Gastrocnemius medialis (tissue), 4 donors: ENCODE results near the gene KLHL13. TPM values are rescaled to one million over a fixed set of nuclear protein-coding genes. Genes with fewer than 3 reads are reported as not detected.

ENCODE experiments used
- ATAC-seq, 2 donors: fragments of 150-250 bp; one replicate each; pipeline ENCODE4 v1.9.1; 2016
- DNase-seq, 2 donors: peaks; one replicate each; pipeline ENCODE4 v3.0.0-alpha.2; 2019
- H3K27ac ChIP-seq, 4 donors: fragments of 200-600 bp; sonication (generic); 1 replicate in 1 of 4; 2 replicates in 3 of 4; pipeline ENCODE4 v1.5.1; 2016 to 2018; ENCODE audit warnings: mild to moderate bottlenecking in 2 of 4, moderate library complexity in 1 of 4
- H3K27me3 ChIP-seq, 3 donors: fragments of 200-600 bp; sonication (generic) in 2 of 3; 1 replicate in 1 of 3; 2 replicates in 2 of 3; pipeline versions ENCODE4 v1.5.1 to v1.6.0; 2016 to 2019; ENCODE audit warnings: mild to moderate bottlenecking in 1 of 3, moderate library complexity in 1 of 3
- H3K36me3 ChIP-seq, 2 donors: fragments of 200-600 bp; sonication (generic) in 1 of 2; one replicate each; pipeline ENCODE4 v1.5.1; 2017 to 2018
- H3K4me1 ChIP-seq, 2 donors: fragments of 200-600 bp; sonication (generic) in 1 of 2; one replicate each; pipeline ENCODE4 v1.5.1; 2016 to 2017; ENCODE audit warnings: mild to moderate bottlenecking in 2 of 2
- H3K4me3 ChIP-seq, 4 donors: fragments of 200-600 bp; sonication (generic) in 3 of 4; 1 replicate in 1 of 4; 2 replicates in 3 of 4; pipeline ENCODE4 v1.5.1; 2016 to 2019; ENCODE audit warnings: mild to moderate bottlenecking in 2 of 4
- H3K9me3 ChIP-seq, 3 donors: fragments of 200-600 bp; sonication (generic) in 2 of 3; 1 replicate in 1 of 3; 2 replicates in 2 of 3; pipeline ENCODE4 v1.5.1; 2016 to 2019
- POLR2A ChIP-seq, 2 donors: fragments of 450-650 bp; IDR thresholded peaks; one replicate each; pipeline ENCODE4 v1.6.1; 2017; ENCODE audit warnings: antibody characterized with exemption in 2 of 2, mild to moderate bottlenecking in 2 of 2, moderate library complexity in 2 of 2
- in situ Hi-C, 4 donors: fragments of 200-750 bp; cut with MboI; loops; one replicate each; pipeline versions ENCODE4 v1.15.0 to v1.8.0; 2017; ENCODE audit warnings: low sequenced_read_pairs in 4 of 4
- intact Hi-C: fragments of 100-400 bp; cut with DNase I; formaldehyde crosslinking; loops from one replicate; pipeline ENCODE4 v1.15.1; 2023; ENCODE audit warnings: low total_unique reads
- total RNA-seq, 4 donors: library from RNA; depleted of rRNA; stranded (reverse); fragments of >200 nt; gene quantifications; one replicate each; pipeline versions ENCODE4 v1.1.0 to v1.2.3, GENCODE V29; 2016
- TF ChIP-seq, protein P1 (sequence below), 5 experiments: fragments of 450-650 bp in 3 of 5; fragments of 200-600 bp in 2 of 5; sonication (generic) in 2 of 5; IDR thresholded peaks in 4 of 5; conservative IDR thresholded peaks in 1 of 5; 1 replicate in 4 of 5; 2 replicates in 1 of 5; pipeline ENCODE4 v1.5.1; 2016 to 2019; ENCODE audit warnings: antibody characterized with exemption in 5 of 5, mild to moderate bottlenecking in 3 of 5, moderate library complexity in 3 of 5

The KLHL13 gene
- total RNA-seq, 4 donors from 2014 or later = 0.87 to 3.4 (median 1.0) TPM

DNA sequence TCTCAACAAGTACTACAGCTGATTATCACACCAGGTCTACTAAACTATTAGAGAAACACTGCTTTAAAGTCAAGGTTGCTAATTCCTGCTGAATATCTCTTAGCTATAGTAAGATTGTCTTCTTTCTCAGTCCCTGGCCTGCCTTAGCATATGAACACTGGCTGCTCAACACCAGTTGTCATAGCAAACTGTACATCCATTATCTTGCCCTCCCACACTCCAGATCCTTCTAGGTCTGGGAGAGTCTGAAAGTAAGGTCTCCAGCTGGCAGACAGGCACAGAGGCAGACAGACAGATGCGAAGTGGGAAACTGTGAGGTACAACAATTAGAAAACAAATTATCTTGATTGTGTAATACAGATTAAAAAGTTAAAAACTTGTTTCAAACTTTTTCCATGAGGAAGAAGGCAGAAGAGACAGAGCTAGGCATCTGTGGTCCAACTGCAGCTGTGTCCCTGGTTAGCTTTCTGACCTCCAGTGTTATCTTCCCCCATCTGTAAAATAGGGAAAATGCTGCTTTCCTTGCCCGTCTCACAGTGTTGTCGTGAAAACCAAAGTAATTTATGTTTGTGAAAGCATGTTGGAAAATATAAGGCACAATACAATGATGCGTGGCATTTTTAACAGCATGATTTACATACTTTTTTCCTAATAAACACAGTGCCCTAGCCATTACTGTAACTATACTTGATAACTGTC is 133.8 kb downstream of the KLHL13 start:
- in situ Hi-C loops (no loop called here), intact Hi-C loops (no loop called here)
- Histone ChIP-seq H3K9me3 (no peaks in the 10 kb centered on the region), H3K4me1 (no peaks in the 10 kb centered on the region), H3K27ac (no peak overlapping the region), H3K4me3 (no peak overlapping the region), H3K27me3 (no peaks in the 10 kb centered on the region), H3K36me3 (no peaks in the 10 kb centered on the region)
- ATAC-seq = no peak
- TF ChIP-seq POLR2A (IDR thresholded peaks at IDR 0.05) = no peak
- TF ChIP-seq, protein P1, sequence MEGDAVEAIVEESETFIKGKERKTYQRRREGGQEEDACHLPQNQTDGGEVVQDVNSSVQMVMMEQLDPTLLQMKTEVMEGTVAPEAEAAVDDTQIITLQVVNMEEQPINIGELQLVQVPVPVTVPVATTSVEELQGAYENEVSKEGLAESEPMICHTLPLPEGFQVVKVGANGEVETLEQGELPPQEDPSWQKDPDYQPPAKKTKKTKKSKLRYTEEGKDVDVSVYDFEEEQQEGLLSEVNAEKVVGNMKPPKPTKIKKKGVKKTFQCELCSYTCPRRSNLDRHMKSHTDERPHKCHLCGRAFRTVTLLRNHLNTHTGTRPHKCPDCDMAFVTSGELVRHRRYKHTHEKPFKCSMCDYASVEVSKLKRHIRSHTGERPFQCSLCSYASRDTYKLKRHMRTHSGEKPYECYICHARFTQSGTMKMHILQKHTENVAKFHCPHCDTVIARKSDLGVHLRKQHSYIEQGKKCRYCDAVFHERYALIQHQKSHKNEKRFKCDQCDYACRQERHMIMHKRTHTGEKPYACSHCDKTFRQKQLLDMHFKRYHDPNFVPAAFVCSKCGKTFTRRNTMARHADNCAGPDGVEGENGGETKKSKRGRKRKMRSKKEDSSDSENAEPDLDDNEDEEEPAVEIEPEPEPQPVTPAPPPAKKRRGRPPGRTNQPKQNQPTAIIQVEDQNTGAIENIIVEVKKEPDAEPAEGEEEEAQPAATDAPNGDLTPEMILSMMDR (IDR thresholded peaks at IDR 0.05 in 4 of 5, conservative IDR thresholded peaks at IDR 0.05 in 1 of 5) = no peak
- no peak for DNase-seq

DNA sequence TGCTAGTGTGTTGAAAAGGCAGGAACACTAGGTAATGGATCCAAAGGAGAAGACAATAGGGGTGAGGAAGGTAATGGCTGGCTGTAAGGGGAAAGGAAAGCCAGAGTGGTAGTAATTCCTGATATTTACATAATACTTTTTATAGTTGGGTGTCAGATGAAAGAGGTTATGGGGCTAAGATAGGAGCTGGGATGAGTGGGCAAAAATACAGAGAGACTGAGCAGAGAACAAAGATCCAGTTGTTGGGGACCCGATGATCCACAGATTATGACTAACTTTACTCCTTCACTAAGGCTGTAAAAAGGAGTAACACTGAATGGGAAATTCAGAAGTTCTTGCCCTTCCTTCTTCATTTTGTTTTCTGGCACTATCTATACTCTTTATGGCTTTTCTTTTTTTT is 138.2 kb downstream of the KLHL13 start:
- TF ChIP-seq, protein P1 (IDR thresholded peaks at IDR 0.05 in 4 of 5, conservative IDR thresholded peaks at IDR 0.05 in 1 of 5) = no peak
- TF ChIP-seq POLR2A (IDR thresholded peaks at IDR 0.05) = no peak
- Histone ChIP-seq H3K4me1 (no peaks in the 10 kb centered on the region), H3K27ac (no peak overlapping the region), H3K36me3 (no peaks in the 10 kb centered on the region), H3K27me3 (no peaks in the 10 kb centered on the region), H3K9me3 (no peaks in the 10 kb centered on the region), H3K4me3 (no peak overlapping the region)
- in situ Hi-C loops (no loop called here), intact Hi-C loops (no loop called here)
- ATAC-seq (no peak), DNase-seq (no peak)

DNA sequence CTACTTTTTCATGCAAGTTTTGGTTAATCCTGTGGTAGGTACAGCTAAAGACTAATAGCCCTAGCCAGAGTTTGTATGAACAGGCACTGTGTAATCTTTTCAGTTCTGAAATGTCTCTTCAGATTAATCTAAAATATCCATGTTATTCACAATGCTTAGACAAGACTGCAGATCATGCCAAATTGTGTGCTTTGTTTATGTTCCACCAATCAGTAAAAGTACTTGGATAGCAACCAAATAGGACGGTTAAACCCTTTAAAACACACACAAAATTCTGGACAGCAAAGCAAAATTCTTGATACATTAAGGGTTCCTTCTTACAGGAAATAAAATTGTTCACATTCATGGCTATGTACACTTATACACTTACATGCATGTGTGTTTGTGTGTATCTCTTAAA is 139.1 kb downstream of the KLHL13 start:
- no peak for DNase-seq
- H3K27ac ChIP-seq = no peak overlapping the region
- no peaks in the 10 kb centered on the region for H3K36me3 ChIP-seq
- intact Hi-C loops (no loop called here), in situ Hi-C loops (no loop called here)
- no peaks in the 10 kb centered on the region for H3K4me1 ChIP-seq
- no peak for ATAC-seq
- TF ChIP-seq, protein P1 (IDR thresholded peaks at IDR 0.05 in 4 of 5, conservative IDR thresholded peaks at IDR 0.05 in 1 of 5) = no peak
- TF ChIP-seq POLR2A (IDR thresholded peaks at IDR 0.05) = no peak
- H3K27me3 ChIP-seq = no peaks in the 10 kb centered on the region
- H3K4me3 ChIP-seq = no peak overlapping the region
- H3K9me3 ChIP-seq = no peaks in the 10 kb centered on the region

DNA sequence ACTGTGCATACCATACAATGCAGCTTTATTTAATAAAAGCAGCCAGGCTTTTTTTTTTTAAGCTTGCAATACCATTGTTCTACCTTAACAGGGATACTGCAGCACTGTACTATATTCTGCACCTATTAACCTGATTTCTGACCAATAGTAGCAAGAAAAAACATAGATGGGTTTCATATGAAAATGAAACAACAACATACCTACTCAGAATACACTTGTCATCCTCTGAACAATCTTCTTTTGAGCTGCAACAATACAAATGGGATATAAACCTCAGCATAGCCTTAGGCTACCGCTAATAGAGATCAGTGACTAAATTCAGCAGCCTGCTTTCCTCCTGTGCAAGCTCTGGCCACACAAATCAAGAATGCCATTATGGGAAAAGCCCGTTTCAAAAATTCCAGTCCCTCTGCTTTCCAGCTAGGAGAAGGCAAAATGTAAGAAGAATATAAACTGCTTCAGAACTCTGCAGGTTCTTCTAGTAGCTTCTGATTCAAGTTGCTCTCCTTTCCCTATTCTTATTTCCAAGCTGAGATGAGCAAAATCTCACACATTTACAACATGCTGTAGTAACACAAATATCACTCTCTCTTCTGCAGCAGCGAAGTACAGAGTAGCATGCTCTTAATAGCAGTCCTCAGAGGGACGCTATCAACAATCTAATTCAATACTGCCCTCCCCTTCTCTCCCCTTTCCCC is 143.4 kb downstream of the KLHL13 start:
- Histone ChIP-seq H3K27me3 (no peaks in the 10 kb centered on the region), H3K27ac (no peak overlapping the region), H3K9me3 (no peaks in the 10 kb centered on the region), H3K4me1 (no peaks in the 10 kb centered on the region), H3K36me3 (no peaks in the 10 kb centered on the region), H3K4me3 (peak overlapping the region in 1 of 4 donors; percentile 32)
- no peak for TF ChIP-seq POLR2A (IDR thresholded peaks at IDR 0.05)
- TF ChIP-seq, protein P1 (IDR thresholded peaks at IDR 0.05 in 4 of 5, conservative IDR thresholded peaks at IDR 0.05 in 1 of 5) = no peak
- no peak for ATAC-seq
- DNase-seq = no peak
- in situ Hi-C loops = no loop called here
- intact Hi-C loops = no loop called here
